IPS-NIHi7 (cell line): ENCODE data around the gene MYO9A.
"Not testable (repeated sequence)": the region's sequence is repeated elsewhere in the genome, so short reads cannot be mapped to it uniquely, and the experiment has no call there.

Source experiments
- DNase-seq: peaks from one replicate; pipeline ENCODE4 v3.0.0; 2012; ENCODE audit warnings: mixed read lengths; ENCODE audit errors: extremely low spot score

Gene MYO9A

GRCh38 chr15:71874245-71874644, 243.7 kb downstream of the MYO9A start:
- no peak for DNase-seq

GRCh38 chr15:71858232-71858631, 259.7 kb downstream of the MYO9A start:
- not testable (repeated sequence) for DNase-seq

- DNase-seq = no peak
Measured at GRCh38 chr15:71853543-71853942, 264.4 kb downstream of the MYO9A start.

- DNase-seq = no peak
Measured at GRCh38 chr15:71844916-71845315, 273.0 kb downstream of the MYO9A start.

GRCh38 chr15:71841563-71841962, 276.4 kb downstream of the MYO9A start:
- DNase-seq = no peak

GRCh38 chr15:71830981-71831380, 287.0 kb downstream of the MYO9A start:
- no peak for DNase-seq

- DNase-seq = no peak
Measured at GRCh38 chr15:71826196-71826595, 291.8 kb downstream of the MYO9A start.

- no peak for DNase-seq
Measured at GRCh38 chr15:71825021-71825730, 292.8 kb downstream of the MYO9A start.

GRCh38 chr15:71823801-71824200, 294.1 kb downstream of the MYO9A start:
- DNase-seq = no peak

- DNase-seq = no peak
Measured at GRCh38 chr15:71822890-71823630, 294.9 kb downstream of the MYO9A start.

- no peak for DNase-seq
Measured at GRCh38 chr15:71821547-71822129, 296.3 kb downstream of the MYO9A start.

- DNase-seq = no peak
Measured at GRCh38 chr15:71820127-71820526, 297.8 kb downstream of the MYO9A start.

- no peak for DNase-seq
Measured at GRCh38 chr15:71817351-71817750, 300.6 kb downstream of the MYO9A start.

GRCh38 chr15:71815301-71815700, 302.6 kb downstream of the MYO9A start:
- no peak for DNase-seq

GRCh38 chr15:71813723-71814470, 304.1 kb downstream of the MYO9A start:
- no peak for DNase-seq

GRCh38 chr15:71812966-71813722, 304.8 kb downstream of the MYO9A start:
- DNase-seq = no peak

- DNase-seq = no peak
Measured at GRCh38 chr15:71811752-71812735, 305.9 kb downstream of the MYO9A start.

- no peak for DNase-seq
Measured at GRCh38 chr15:71811036-71811736, 306.8 kb downstream of the MYO9A start.

GRCh38 chr15:71810256-71811035, 307.5 kb downstream of the MYO9A start, which contains the start of gene NR2E3:
TSS of gene NR2E3 (plus strand) at chr15:71810554. CDS start at chr15:71810744, 190 bp downstream.
- no peak for DNase-seq
